ENCODE results near the gene SKI. TPM values are rescaled to one million over a fixed set of nuclear protein-coding genes. Genes with fewer than 3 reads are reported as not detected.

Gene SKI
- total RNA-seq, 2 experiments from 2014 or later: 41.2 to 41.4 TPM

GRCh38 chr1:2271211-2271721, 43.1 kb downstream of the SKI start:
- Mint-ChIP-seq H3K27ac (no peak overlapping the region), H3K9me3 (ENCODE audit: insufficient read depth) (no peaks in the 10 kb centered on the region), H3K4me3 (no peak overlapping the region), H3K27me3 (ENCODE audit: low read depth) (no peaks in the 10 kb centered on the region), H3K36me3 (ENCODE audit: low read depth) (peaks cover 2% of the 10 kb centered on the region), H3K4me1 (ENCODE audit: low read depth) (peaks cover 23% of the 10 kb centered on the region)
- ATAC-seq: no peak
- DNase-seq: no peak
- POLR2A ChIA-PET: no interaction called here
- CTCF ChIA-PET: no interaction called here

- no peaks in the 10 kb centered on the region for H3K9me3 Mint-ChIP-seq (ENCODE audit: insufficient read depth)
Observed at GRCh38 chr1:2271841-2272655, 43.9 kb downstream of the SKI start.

GRCh38 chr1:2272686-2273400, 44.7 kb downstream of the SKI start:
- CTCF ChIA-PET: no interaction called here
- Mint-ChIP-seq H3K4me3 (no peak overlapping the region), H3K27me3 (ENCODE audit: low read depth) (no peaks in the 10 kb centered on the region), H3K36me3 (ENCODE audit: low read depth) (peaks cover 6% of the 10 kb centered on the region), H3K27ac (no peak overlapping the region), H3K9me3 (ENCODE audit: insufficient read depth) (no peaks in the 10 kb centered on the region), H3K4me1 (ENCODE audit: low read depth) (peaks cover 20% of the 10 kb centered on the region)
- ATAC-seq (no peak), DNase-seq (no peak)
- POLR2A ChIA-PET: no interaction called here

More at GRCh38 chr1:2271841-2272655, 43.9 kb downstream of the SKI start:
- Mint-ChIP-seq H3K27ac (no peak overlapping the region), H3K4me3 (no peak overlapping the region), H3K27me3 (ENCODE audit: low read depth) (no peaks in the 10 kb centered on the region), H3K36me3 (ENCODE audit: low read depth) (no peaks in the 10 kb centered on the region), H3K4me1 (ENCODE audit: low read depth) (peaks cover 17% of the 10 kb centered on the region)
- ChIA-PET CTCF (no interaction called here), POLR2A (no interaction called here)
- no peak for DNase-seq
- ATAC-seq: no peak

GRCh38 chr1:2273401-2274090, 45.4 kb downstream of the SKI start:
- Mint-ChIP-seq H3K36me3 (ENCODE audit: low read depth) (peaks cover 6% of the 10 kb centered on the region), H3K4me3 (no peak overlapping the region), H3K9me3 (ENCODE audit: insufficient read depth) (no peaks in the 10 kb centered on the region), H3K27me3 (ENCODE audit: low read depth) (no peaks in the 10 kb centered on the region), H3K27ac (no peak overlapping the region), H3K4me1 (ENCODE audit: low read depth) (peaks cover 20% of the 10 kb centered on the region)
- ChIA-PET POLR2A (no interaction called here), CTCF (no interaction called here)
- no peak for ATAC-seq
- DNase-seq: no peak

- Mint-ChIP-seq H3K9me3 (ENCODE audit: insufficient read depth) (no peaks in the 10 kb centered on the region), H3K36me3 (ENCODE audit: low read depth) (peaks cover 6% of the 10 kb centered on the region), H3K4me1 (ENCODE audit: low read depth) (peaks cover 23% of the 10 kb centered on the region), H3K27me3 (ENCODE audit: low read depth) (no peaks in the 10 kb centered on the region), H3K27ac (no peak overlapping the region), H3K4me3 (no peak overlapping the region)
- ATAC-seq (no peak), DNase-seq (no peak)
- CTCF ChIA-PET: no interaction called here
- POLR2A ChIA-PET: interaction anchor here (0.7 kb wide), 1 partner anchor 18 kb away, joined by 5 read pairs; no protein-coding TSS in a partner anchor
Observed at GRCh38 chr1:2274231-2274928, 46.3 kb downstream of the SKI start.

- Mint-ChIP-seq H3K27ac (no peak overlapping the region), H3K36me3 (ENCODE audit: low read depth) (peaks cover 6% of the 10 kb centered on the region), H3K4me3 (no peak overlapping the region), H3K9me3 (ENCODE audit: insufficient read depth) (no peaks in the 10 kb centered on the region), H3K4me1 (ENCODE audit: low read depth) (peaks cover 24% of the 10 kb centered on the region), H3K27me3 (ENCODE audit: low read depth) (no peaks in the 10 kb centered on the region)
- no peak for DNase-seq
- ATAC-seq: no peak
- CTCF ChIA-PET: interaction anchor here (0.7 kb wide), 1 partner anchor 80 kb away, joined by 3 read pairs; the partner anchor contains the start of gene FAAP20
- POLR2A ChIA-PET: interaction anchor here (0.7 kb wide), 1 partner anchor 19 kb away, joined by 5 read pairs; no protein-coding TSS in a partner anchor
Observed at GRCh38 chr1:2274929-2275475, 46.9 kb downstream of the SKI start.

GRCh38 chr1:2275796-2276536, 47.8 kb downstream of the SKI start:
- no peak for DNase-seq
- Mint-ChIP-seq H3K4me1 (ENCODE audit: low read depth) (peaks cover 24% of the 10 kb centered on the region), H3K36me3 (ENCODE audit: low read depth) (peaks cover 6% of the 10 kb centered on the region), H3K9me3 (ENCODE audit: insufficient read depth) (no peaks in the 10 kb centered on the region), H3K27me3 (ENCODE audit: low read depth) (no peaks in the 10 kb centered on the region), H3K4me3 (no peak overlapping the region), H3K27ac (no peak overlapping the region)
- POLR2A ChIA-PET: no interaction called here
- ATAC-seq: no peak
- CTCF ChIA-PET: interaction anchor here (0.7 kb wide), 1 partner anchor 81 kb away, joined by 3 read pairs; the partner anchor contains the start of gene FAAP20

- ChIA-PET CTCF (no interaction called here), POLR2A (interaction anchor here (0.6 kb wide), 1 partner anchor 21 kb away, joined by 4 read pairs; no protein-coding TSS in a partner anchor)
- ATAC-seq (no peak), DNase-seq (no peak)
- Mint-ChIP-seq H3K4me1 (ENCODE audit: low read depth) (peaks cover 23% of the 10 kb centered on the region), H3K36me3 (ENCODE audit: low read depth) (peaks cover 6% of the 10 kb centered on the region), H3K27ac (peak overlapping the region; percentile 61), H3K27me3 (ENCODE audit: low read depth) (no peaks in the 10 kb centered on the region), H3K9me3 (ENCODE audit: insufficient read depth) (no peaks in the 10 kb centered on the region), H3K4me3 (no peak overlapping the region)
Observed at GRCh38 chr1:2276803-2277580, 48.9 kb downstream of the SKI start.

- H3K9me3 Mint-ChIP-seq (ENCODE audit: insufficient read depth): no peaks in the 10 kb centered on the region
- DNase-seq: no peak
- no peak for ATAC-seq
- no peaks in the 10 kb centered on the region for H3K27me3 Mint-ChIP-seq (ENCODE audit: low read depth)
- ChIA-PET CTCF (no interaction called here), POLR2A (no interaction called here)
- no peak overlapping the region for H3K27ac Mint-ChIP-seq
- no peak overlapping the region for H3K4me3 Mint-ChIP-seq
- peaks cover 6% of the 10 kb centered on the region for H3K36me3 Mint-ChIP-seq (ENCODE audit: low read depth)
- peaks cover 22% of the 10 kb centered on the region for H3K4me1 Mint-ChIP-seq (ENCODE audit: low read depth)
Observed at GRCh38 chr1:2277741-2278488, 49.8 kb downstream of the SKI start.
